Transverse colon (tissue), 4 donors: ENCODE measurements around the gene PDZD8. TPM values are rescaled to one million over a fixed set of nuclear protein-coding genes. Genes with fewer than 3 reads are reported as not detected.
A peak's percentile ranks its signal among the peaks of the same experiment; 100 is the strongest.

Experiments used
- DNase-seq: peaks from one replicate; pipeline ENCODE4 v3.0.0-alpha.2; 2019
- H3K27ac ChIP-seq, 4 donors: fragments of 200-600 bp; sonication (generic); 2 replicates each; pipeline ENCODE4 v1.5.1; 2016 to 2018; ENCODE audit warnings: inconsistent platforms in 4 of 4
- H3K27me3 ChIP-seq: fragments of 200-600 bp; sonication (generic); 2 replicates; pipeline ENCODE4 v1.5.1; 2017; ENCODE audit warnings: inconsistent platforms
- H3K36me3 ChIP-seq, 4 donors: fragments of 200-600 bp; sonication (generic); 2 replicates each; pipeline ENCODE4 v1.5.1; 2017 to 2019; ENCODE audit warnings: inconsistent platforms in 4 of 4
- H3K4me1 ChIP-seq, 4 donors: fragments of 200-600 bp; sonication (generic); 2 replicates each; pipeline ENCODE4 v1.5.1; 2017 to 2020; ENCODE audit warnings: inconsistent platforms in 4 of 4
- H3K4me3 ChIP-seq, 4 donors: fragments of 200-600 bp; sonication (generic); 1 replicate in 1 of 4; 2 replicates in 3 of 4; pipeline versions ENCODE4 v1.5.1 to v1.6.1; 2017 to 2019; ENCODE audit warnings: inconsistent platforms in 4 of 4
- H3K9me3 ChIP-seq, 2 donors: fragments of 200-600 bp; sonication (generic); 2 replicates each; pipeline ENCODE4 v1.5.1; 2017 to 2019; ENCODE audit warnings: inconsistent platforms in 2 of 2
- CTCF ChIP-seq, 5 experiments: fragments of 200-600 bp in 3 of 5; fragments of 450-650 bp in 2 of 5; sonication (generic) in 3 of 5; IDR thresholded peaks; 1 replicate in 2 of 5; 2 replicates in 3 of 5; pipeline ENCODE4 v1.5.1; 2016 to 2017; ENCODE audit warnings: antibody characterized with exemption in 5 of 5, inconsistent platforms in 3 of 5, mild to moderate bottlenecking in 2 of 5, moderate library complexity in 1 of 5
- EP300 ChIP-seq: sonication (generic); formaldehyde crosslinking; IDR thresholded peaks from one replicate; pipeline ENCODE4 v1.6.1; 2017; ENCODE audit warnings: antibody characterized with exemption, low read depth
- POLR2A ChIP-seq: fragments of 450-650 bp; IDR thresholded peaks from one replicate; pipeline ENCODE4 v1.6.1; 2016; ENCODE audit warnings: antibody characterized with exemption, mild to moderate bottlenecking, moderate library complexity
- POLR2AphosphoS5 ChIP-seq, 3 donors: sonication (generic); formaldehyde crosslinking; IDR thresholded peaks; one replicate each; pipeline ENCODE4 v1.6.1; 2016; ENCODE audit warnings: antibody characterized with exemption in 3 of 3
- WGBS, 2 donors: methylation state at CpG; one replicate each; pipeline ENCODE4 v1.1.5; 2018; ENCODE audit warnings: low coverage in 1 of 2; 5-methylcytosine and 5-hydroxymethylcytosine counted together
- in situ Hi-C, 4 donors: fragments of 200-750 bp; cut with MboI; loops; one replicate each; pipeline versions ENCODE4 v1.15.0 to v1.15.1; 2017; ENCODE audit warnings: low sequenced_read_pairs in 3 of 4, low pct_ligation_motif_present in 1 of 4, low pct_unique_long_range_greater_than_20kb in 1 of 4
- intact Hi-C: fragments of 100-400 bp; cut with DNase I; formaldehyde crosslinking; loops from one replicate; pipeline ENCODE4 v1.15.1; 2023; ENCODE audit warnings: low total_unique reads
- total RNA-seq, 4 donors: library from RNA; depleted of rRNA; stranded (reverse); fragments of >200 nt; gene quantifications; one replicate each; pipeline ENCODE4 v1.1.0, GENCODE V29; 2016

The PDZD8 gene
- total RNA-seq = 10 to 100 TPM; 36.7 to 48.6 (median 40.9) TPM

- no peaks in the 10 kb centered on the region for H3K9me3 ChIP-seq
- intact Hi-C loops (no loop called here), in situ Hi-C loops (no loop called here)
- peaks cover 5 to 34% (median 15%) of the 10 kb centered on the region in 4 donors for H3K4me1 ChIP-seq
- no peak for TF ChIP-seq EP300
- TF ChIP-seq POLR2AphosphoS5 (IDR thresholded peaks at IDR 0.05) = peak; percentile 84 to 88 (median 88)
- no peak for TF ChIP-seq CTCF (IDR thresholded peaks at IDR 0.05)
- TF ChIP-seq POLR2A = peak; percentile 69
- H3K27ac ChIP-seq = peak within 1 kb of the TSS; percentile 98 to 99 (median 98)
- peak; percentile 95 for DNase-seq
- WGBS, 2 donors = 0% methylated on average over 69 of the region's 103 CpGs; no CpG with 5 or more reads in 1 of the 2 donors
- H3K4me3 ChIP-seq = peak within 1 kb of the TSS; percentile 86 to 94 (median 91)
- no peaks in the 10 kb centered on the region for H3K27me3 ChIP-seq
- no peaks in the 10 kb centered on the region for H3K36me3 ChIP-seq
These were observed at the start of gene PDZD8 for GRCh38 chr10:117375360-117376178. TSS of gene PDZD8 (minus strand) at chr10:117375440. CDS start at chr10:117375227, 213 bp downstream.

- Histone ChIP-seq H3K36me3 (no peaks in the 10 kb centered on the region), H3K27me3 (no peaks in the 10 kb centered on the region), H3K4me3 (no peak overlapping the region), H3K4me1 (no peaks in the 10 kb centered on the region), H3K27ac (no peak overlapping the region), H3K9me3 (no peaks in the 10 kb centered on the region)
- WGBS, 2 donors = 87 to 95% methylated on average over 5 to 6 of the region's 6 CpGs
- no peak for TF ChIP-seq EP300
- no peak for TF ChIP-seq POLR2A
- no peak for TF ChIP-seq POLR2AphosphoS5 (IDR thresholded peaks at IDR 0.05)
- no peak for TF ChIP-seq CTCF (IDR thresholded peaks at IDR 0.05)
- no peak for DNase-seq
- in situ Hi-C loops (no loop called here), intact Hi-C loops (no loop called here)
These were observed 48.9 kb upstream of the PDZD8 start for GRCh38 chr10:117424171-117424570.

- no peak for DNase-seq
- 40 to 73% methylated on average over 5 of the region's 5 CpGs for WGBS, 2 donors
- no peaks in the 10 kb centered on the region for H3K27me3 ChIP-seq
- in situ Hi-C loops = no loop called here
- no peaks in the 10 kb centered on the region for H3K9me3 ChIP-seq
- H3K4me3 ChIP-seq = no peak overlapping the region
- H3K4me1 ChIP-seq = no peaks in the 10 kb centered on the region
- intact Hi-C loops = no loop called here
- TF ChIP-seq POLR2A (no peak), POLR2AphosphoS5 (IDR thresholded peaks at IDR 0.05) (no peak), CTCF (IDR thresholded peaks at IDR 0.05) (no peak), EP300 (no peak)
- no peak overlapping the region for H3K27ac ChIP-seq
- H3K36me3 ChIP-seq = no peaks in the 10 kb centered on the region
These were observed 46.7 kb upstream of the PDZD8 start for GRCh38 chr10:117421985-117422384.

- no peaks in the 10 kb centered on the region for H3K4me1 ChIP-seq
- H3K27ac ChIP-seq = no peak overlapping the region
- no peaks in the 10 kb centered on the region for H3K27me3 ChIP-seq
- DNase-seq = no peak
- TF ChIP-seq POLR2A (no peak), POLR2AphosphoS5 (IDR thresholded peaks at IDR 0.05) (no peak), CTCF (IDR thresholded peaks at IDR 0.05) (no peak)
- in situ Hi-C loops = no loop called here
- WGBS, 2 donors = 92% methylated on average over 5 of the region's 5 CpGs; no CpG with 5 or more reads in 1 of the 2 donors
- H3K9me3 ChIP-seq = no peaks in the 10 kb centered on the region
- H3K36me3 ChIP-seq = no peaks in the 10 kb centered on the region
- no peak overlapping the region for H3K4me3 ChIP-seq
- intact Hi-C loops = no loop called here
These were observed 45.5 kb upstream of the PDZD8 start for GRCh38 chr10:117420768-117421167.
